ENCODE data around the gene C1QTNF12. TPM values are rescaled to one million over a fixed set of nuclear protein-coding genes. Genes with fewer than 3 reads are reported as not detected.

Gene C1QTNF12
- total and polyA plus RNA-seq, 2 experiments from 2014 or later: 3.8 to 6.6 TPM

GRCh38 chr1:1228596-1229321 lies 17.8 kb downstream of the C1QTNF12 start:
- H4K20me1 ChIP-seq (ENCODE audit: insufficient read depth, poor library complexity, severe bottlenecking): peaks cover 44% of the 10 kb centered on the region
- H3K4me3 ChIP-seq: no peak overlapping the region
- peaks cover 18% of the 10 kb centered on the region for H3K4me1 ChIP-seq (ENCODE audit: insufficient read depth)
- H3K4me2 ChIP-seq: no peak overlapping the region
- H3K27ac ChIP-seq: no peak overlapping the region
- TF ChIP-seq EZH2 (IDR thresholded peaks at IDR 0.05; ENCODE audit: borderline replicate concordance) (no peak), EZH2phosphoT487 (IDR thresholded peaks at IDR 0.05; ENCODE audit: low read depth, severe bottlenecking, unreplicated experiment) (no peak), CTCF (IDR thresholded peaks at IDR 0.05; ENCODE audit: poor library complexity) (no peak)
- no peaks in the 10 kb centered on the region for H3K27me3 ChIP-seq
- H3K9me3 ChIP-seq (ENCODE audit: low read depth): no peaks in the 10 kb centered on the region
- peaks cover 75% of the 10 kb centered on the region for H3K79me2 ChIP-seq
- H3K36me3 ChIP-seq (replicated peaks; ENCODE audit: insufficient read depth, low read depth): no peaks in the 10 kb centered on the region
- no peak overlapping the region for H2AFZ ChIP-seq
- no peak for DNase-seq (ENCODE audit: low spot score)
- 95% methylated on average over 24 of the region's 28 CpGs for WGBS (ENCODE audit: low lambda C conversion rate, missing lambda C conversion rate)
- H3K9me2 ChIP-seq (replicated peaks; ENCODE audit: insufficient read depth): no peaks in the 10 kb centered on the region

- no peak overlapping the region for H3K4me3 ChIP-seq
- no peaks in the 10 kb centered on the region for H3K27me3 ChIP-seq
- peaks cover 18% of the 10 kb centered on the region for H3K4me1 ChIP-seq (ENCODE audit: insufficient read depth)
- peaks cover 44% of the 10 kb centered on the region for H4K20me1 ChIP-seq (ENCODE audit: insufficient read depth, poor library complexity, severe bottlenecking)
- H2AFZ ChIP-seq: no peak overlapping the region
- H3K9me2 ChIP-seq (replicated peaks; ENCODE audit: insufficient read depth): no peaks in the 10 kb centered on the region
- H3K9me3 ChIP-seq (ENCODE audit: low read depth): no peaks in the 10 kb centered on the region
- TF ChIP-seq EZH2 (IDR thresholded peaks at IDR 0.05; ENCODE audit: borderline replicate concordance) (no peak), EZH2phosphoT487 (IDR thresholded peaks at IDR 0.05; ENCODE audit: low read depth, severe bottlenecking, unreplicated experiment) (no peak), CTCF (IDR thresholded peaks at IDR 0.05; ENCODE audit: poor library complexity) (no peak)
- H3K4me2 ChIP-seq: no peak overlapping the region
- H3K36me3 ChIP-seq (replicated peaks; ENCODE audit: insufficient read depth, low read depth): no peaks in the 10 kb centered on the region
- WGBS (ENCODE audit: low lambda C conversion rate, missing lambda C conversion rate): 96% methylated on average over 30 of the region's 30 CpGs
- peaks cover 69% of the 10 kb centered on the region for H3K79me2 ChIP-seq
- H3K27ac ChIP-seq: no peak overlapping the region
- DNase-seq (ENCODE audit: low spot score): no peak
Observed at GRCh38 chr1:1228187-1228586, 18.3 kb downstream of the C1QTNF12 start.

- Histone ChIP-seq H3K9me3 (ENCODE audit: low read depth) (no peaks in the 10 kb centered on the region), H3K79me2 (peaks cover 64% of the 10 kb centered on the region), H2AFZ (no peak overlapping the region), H3K27me3 (no peaks in the 10 kb centered on the region), H3K9me2 (replicated peaks; ENCODE audit: insufficient read depth) (no peaks in the 10 kb centered on the region), H4K20me1 (ENCODE audit: insufficient read depth, poor library complexity, severe bottlenecking) (peaks cover 44% of the 10 kb centered on the region), H3K4me1 (ENCODE audit: insufficient read depth) (peaks cover 12% of the 10 kb centered on the region), H3K36me3 (replicated peaks; ENCODE audit: insufficient read depth, low read depth) (no peaks in the 10 kb centered on the region), H3K27ac (no peak overlapping the region), H3K4me2 (no peak overlapping the region), H3K4me3 (no peak overlapping the region)
- DNase-seq (ENCODE audit: low spot score): no peak
- TF ChIP-seq EZH2 (IDR thresholded peaks at IDR 0.05; ENCODE audit: borderline replicate concordance): no peak
- no peak for TF ChIP-seq CTCF (IDR thresholded peaks at IDR 0.05; ENCODE audit: poor library complexity)
- no peak for TF ChIP-seq EZH2phosphoT487 (IDR thresholded peaks at IDR 0.05; ENCODE audit: low read depth, severe bottlenecking, unreplicated experiment)
- WGBS (ENCODE audit: low lambda C conversion rate, missing lambda C conversion rate): 97% methylated on average over 25 of the region's 25 CpGs
Observed at GRCh38 chr1:1227386-1227785, 19.1 kb downstream of the C1QTNF12 start.
